Measurements from ENCODE around the gene NLRC3. TPM values are rescaled to one million over a fixed set of nuclear protein-coding genes. Genes with fewer than 3 reads are reported as not detected.

NLRC3 gene
- total RNA-seq, 6 donors from 2014 or later: 2.6 to 19.9 (median 3.9) TPM

- Histone ChIP-seq H3K4me1 (peaks cover 0 to 8% (median 0%) of the 10 kb centered on the region in 4 donors), H3K27ac (no peak overlapping the region), H3K4me3 (no peak overlapping the region), H3K36me3 (peaks cover 0 to 8% (median under 1%) of the 10 kb centered on the region in 4 donors), H3K27me3 (no peaks in the 10 kb centered on the region), H3K9me3 (no peaks in the 10 kb centered on the region)
- 89% methylated on average over 7 to 10 of the region's 10 CpGs for WGBS, 2 donors
- ATAC-seq (ENCODE audit: low FRiP score in 2 of 2): no peak
- TF ChIP-seq, protein P1, sequence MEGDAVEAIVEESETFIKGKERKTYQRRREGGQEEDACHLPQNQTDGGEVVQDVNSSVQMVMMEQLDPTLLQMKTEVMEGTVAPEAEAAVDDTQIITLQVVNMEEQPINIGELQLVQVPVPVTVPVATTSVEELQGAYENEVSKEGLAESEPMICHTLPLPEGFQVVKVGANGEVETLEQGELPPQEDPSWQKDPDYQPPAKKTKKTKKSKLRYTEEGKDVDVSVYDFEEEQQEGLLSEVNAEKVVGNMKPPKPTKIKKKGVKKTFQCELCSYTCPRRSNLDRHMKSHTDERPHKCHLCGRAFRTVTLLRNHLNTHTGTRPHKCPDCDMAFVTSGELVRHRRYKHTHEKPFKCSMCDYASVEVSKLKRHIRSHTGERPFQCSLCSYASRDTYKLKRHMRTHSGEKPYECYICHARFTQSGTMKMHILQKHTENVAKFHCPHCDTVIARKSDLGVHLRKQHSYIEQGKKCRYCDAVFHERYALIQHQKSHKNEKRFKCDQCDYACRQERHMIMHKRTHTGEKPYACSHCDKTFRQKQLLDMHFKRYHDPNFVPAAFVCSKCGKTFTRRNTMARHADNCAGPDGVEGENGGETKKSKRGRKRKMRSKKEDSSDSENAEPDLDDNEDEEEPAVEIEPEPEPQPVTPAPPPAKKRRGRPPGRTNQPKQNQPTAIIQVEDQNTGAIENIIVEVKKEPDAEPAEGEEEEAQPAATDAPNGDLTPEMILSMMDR (IDR thresholded peaks at IDR 0.05): no peak
- TF ChIP-seq EP300 (IDR thresholded peaks at IDR 0.05) (no peak), POLR2A (IDR thresholded peaks at IDR 0.05) (no peak), POLR2AphosphoS5 (IDR thresholded peaks at IDR 0.05) (no peak)
- no peak for DNase-seq
Measured at GRCh38 chr16:3492356-3492755, 84.8 kb downstream of the NLRC3 start.

DNA sequence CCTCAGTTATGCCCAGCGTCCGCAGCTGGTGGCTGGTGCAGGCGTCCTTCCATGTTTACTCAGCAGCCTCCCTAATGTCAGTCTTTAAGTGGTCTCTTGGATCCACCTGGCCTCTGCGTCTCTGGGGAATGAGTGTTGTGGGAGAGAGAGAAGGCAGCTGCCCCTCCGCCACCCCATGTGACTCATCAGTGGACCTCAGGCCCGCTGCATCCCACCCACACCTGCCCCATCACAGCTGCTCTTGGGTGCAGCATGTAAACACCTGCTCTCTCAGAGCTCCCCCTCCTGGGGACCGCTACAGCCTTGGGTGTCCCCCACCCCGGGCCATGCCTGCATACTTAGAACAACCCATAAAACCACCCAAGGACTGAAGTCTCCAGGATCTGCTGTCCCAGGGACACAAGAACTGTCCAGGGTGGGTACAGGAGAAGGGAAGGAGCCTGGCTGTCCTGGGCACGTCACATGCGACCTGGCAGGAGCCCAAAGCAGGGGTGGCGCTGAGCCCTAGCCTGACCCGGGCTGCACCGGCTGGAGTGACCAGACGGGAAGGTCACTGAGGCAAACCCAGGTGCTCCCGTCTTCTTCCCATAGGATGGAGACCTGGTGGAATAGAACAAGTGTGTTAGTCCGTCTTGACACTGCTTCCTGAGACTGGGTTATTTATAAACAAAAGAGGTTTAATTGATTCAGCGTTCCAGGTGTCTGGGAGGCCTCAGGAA is 86.1 kb downstream of the NLRC3 start:
- DNase-seq (no peak), ATAC-seq (ENCODE audit: low FRiP score in 2 of 2) (no peak)
- no peaks in the 10 kb centered on the region for H3K27me3 ChIP-seq
- no peak overlapping the region for H3K4me3 ChIP-seq
- H3K9me3 ChIP-seq: no peaks in the 10 kb centered on the region
- H3K36me3 ChIP-seq: peaks cover under 1 to 19% (median 10%) of the 10 kb centered on the region in 4 donors
- TF ChIP-seq POLR2A (IDR thresholded peaks at IDR 0.05): no peak
- no peak for TF ChIP-seq POLR2AphosphoS5 (IDR thresholded peaks at IDR 0.05)
- no peak for TF ChIP-seq EP300 (IDR thresholded peaks at IDR 0.05)
- TF ChIP-seq, protein P1 (IDR thresholded peaks at IDR 0.05): no peak
- H3K27ac ChIP-seq: no peak overlapping the region
- 63 to 65% methylated on average over 7 to 16 of the region's 17 CpGs for WGBS, 2 donors
- H3K4me1 ChIP-seq: peaks cover 0 to 8% (median 0%) of the 10 kb centered on the region in 4 donors

Other genes with a start within 250 kb of the NLRC3 start
- under 1 TPM in 2 of 6 donors, not detected in 4; 0.39 to 0.46 TPM for gene OR2C1, start 221.5 kb downstream of the NLRC3 start, total RNA-seq
- gene ZSCAN32, start 176.4 kb downstream of the NLRC3 start, total RNA-seq: 10 to 100 TPM in 5 of 6 donors, 1 to 10 TPM in 1; 7.5 to 25.0 (median 14.0) TPM
- gene ZNF174, start 176.2 kb downstream of the NLRC3 start, total RNA-seq: 10 to 100 TPM in 4 of 6 donors, 1 to 10 TPM in 2; 9.0 to 30.4 (median 10.6) TPM
- 1 to 10 TPM in 5 of 6 donors, under 1 TPM in 1; 0.78 to 7.7 (median 4.6) TPM for gene ZNF597, start 133.9 kb downstream of the NLRC3 start, total RNA-seq
- 10 to 100 TPM; 33.0 to 77.5 (median 54.6) TPM for gene NAA60, start 133.7 kb downstream of the NLRC3 start, total RNA-seq
- gene C16orf90, start 81.9 kb downstream of the NLRC3 start, total RNA-seq: not detected
- 10 to 100 TPM; 12.8 to 40.8 (median 18.4) TPM for gene CLUAP1, start 76.4 kb downstream of the NLRC3 start, total RNA-seq
- gene SLX4, start 34.2 kb upstream of the NLRC3 start, total RNA-seq: 10 to 100 TPM in 1 of 6 donors, 1 to 10 TPM in 5; 4.6 to 10.5 (median 6.0) TPM
- gene DNASE1, start 77.3 kb upstream of the NLRC3 start, total RNA-seq: 10 to 100 TPM in 4 of 6 donors, 1 to 10 TPM in 2; 6.4 to 34.6 (median 18.7) TPM
- 10 to 100 TPM; 48.0 to 81.7 (median 55.0) TPM for gene TRAP1, start 140.1 kb upstream of the NLRC3 start, total RNA-seq

Measured in upper lobe of left lung (tissue), 6 donors.